H1 (cell line): ENCODE data around the gene SLC10A6. TPM values are rescaled to one million over a fixed set of nuclear protein-coding genes. Genes with fewer than 3 reads are reported as not detected.

ENCODE experiments used
- BRCA1 ChIP-seq: IDR thresholded peaks from 2 replicates; pipeline ENCODE4 v1.6.1; 2012; ENCODE audit warnings: low read depth, low read length, improper control_type of control experiment
- CHD1 ChIP-seq: IDR thresholded peaks from 2 replicates; pipeline ENCODE4 v1.6.1; 2012; ENCODE audit warnings: low read depth, low read length, improper control_type of control experiment
- FOSL1 ChIP-seq: IDR thresholded peaks from 2 replicates; pipeline ENCODE4 v1.6.1; 2011; ENCODE audit warnings: mild to moderate bottlenecking, low read depth, low read length, moderate library complexity; ENCODE audit not compliant: insufficient read depth
- KDM5A ChIP-seq: fragments of 200-600 bp; IDR thresholded peaks from 2 replicates; pipeline ENCODE4 v1.7.1; 2012; ENCODE audit warnings: mild to moderate bottlenecking, low read length, inconsistent platforms, mixed read lengths
- POLR2AphosphoS5 ChIP-seq: IDR thresholded peaks from 2 replicates; pipeline ENCODE4 v1.6.1; 2011; ENCODE audit warnings: low read depth, low read length
- SIX5 ChIP-seq: IDR thresholded peaks from 2 replicates; pipeline ENCODE4 v1.6.1; 2011; ENCODE audit warnings: mild to moderate bottlenecking, low read depth, low read length
- TBP ChIP-seq: IDR thresholded peaks from 2 replicates; pipeline ENCODE4 v1.6.1; 2011; ENCODE audit warnings: low read depth, low read length, improper control_type of control experiment
- polyA plus RNA-seq, 7 experiments: library from polyadenylated mRNA; depleted of rRNA in 3 of 7; stranded (reverse) in 5 of 7; unstranded in 2 of 7; fragments of >200 nt in 5 of 7; fragments of 200-250 nt in 2 of 7; gene quantifications; 1 replicate in 5 of 7; 2 replicates in 1 of 7; 4 replicates in 1 of 7; pipeline versions ENCODE4 v1.2.1 to v1.2.3, GENCODE V29; 2011 to 2013; ENCODE audit warnings: missing spikeins in 2 of 7, mixed read lengths in 2 of 7
- total RNA-seq: library from RNA; stranded (reverse); fragmentation: NEBNext Ultra II Directional; extraction: Animal tissue kit (Norgen Biotek cat#: 25700); gene quantifications from 2 replicates; pipeline ENCODE4 v1.2.1, GENCODE V29; 2021
- TF ChIP-seq, protein P1 (sequence below): IDR thresholded peaks from 2 replicates; pipeline ENCODE4 v1.6.1; 2012; ENCODE audit warnings: inconsistent platforms
- TF ChIP-seq, protein P2 (sequence below): IDR thresholded peaks from 2 replicates; pipeline ENCODE4 v1.6.1; 2012; ENCODE audit warnings: inconsistent platforms

The SLC10A6 gene
- total and polyA plus RNA-seq, 2 of the 8 experiments (the other 6 are each of a cell fraction or from before 2014, with no cell fraction given), result not detected

DNA sequence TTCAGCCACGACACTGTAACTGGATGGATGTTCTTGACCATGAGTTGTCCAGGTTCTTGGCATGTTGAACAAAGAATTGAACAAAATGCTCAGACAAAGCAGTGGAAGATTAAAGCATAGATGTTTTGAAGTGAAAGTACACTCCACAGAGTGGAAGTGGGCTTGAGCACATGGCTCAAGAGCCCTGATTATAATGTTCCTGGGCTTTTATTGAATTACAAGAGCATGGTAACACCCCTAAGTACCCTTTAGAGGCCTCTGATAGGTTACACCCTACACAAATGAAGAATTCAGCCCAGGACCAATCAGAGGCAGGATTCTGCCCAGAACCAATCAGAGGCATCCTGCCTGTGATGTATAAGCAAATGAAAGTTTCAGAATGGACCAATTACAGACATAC lies 33.5 kb downstream of the SLC10A6 start (continued):
- TF ChIP-seq, protein P1, sequence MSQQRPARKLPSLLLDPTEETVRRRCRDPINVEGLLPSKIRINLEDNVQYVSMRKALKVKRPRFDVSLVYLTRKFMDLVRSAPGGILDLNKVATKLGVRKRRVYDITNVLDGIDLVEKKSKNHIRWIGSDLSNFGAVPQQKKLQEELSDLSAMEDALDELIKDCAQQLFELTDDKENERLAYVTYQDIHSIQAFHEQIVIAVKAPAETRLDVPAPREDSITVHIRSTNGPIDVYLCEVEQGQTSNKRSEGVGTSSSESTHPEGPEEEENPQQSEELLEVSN, result no peak
- TF ChIP-seq FOSL1 (no peak), BRCA1 (no peak), TBP (no peak), KDM5A (no peak), POLR2AphosphoS5 (no peak), SIX5 (no peak), CHD1 (no peak)
- TF ChIP-seq, protein P2, sequence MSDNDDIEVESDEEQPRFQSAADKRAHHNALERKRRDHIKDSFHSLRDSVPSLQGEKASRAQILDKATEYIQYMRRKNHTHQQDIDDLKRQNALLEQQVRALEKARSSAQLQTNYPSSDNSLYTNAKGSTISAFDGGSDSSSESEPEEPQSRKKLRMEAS, result no peak
- TF ChIP-seq, all 59 proteins: peak for 0
